NOMO-1 treated with DMSO at 0.1 percent for 48 hours (cell line): ENCODE results near the gene MITF.
A peak's percentile ranks its signal among the peaks of the same experiment; 100 is the strongest.

ENCODE experiments used
- DNase-seq: peaks from one replicate; lab custom pipeline; 2025; ENCODE audit not compliant: unreplicated experiment; lab: John Stamatoyannopoulos, UW

MITF gene

GRCh38 chr3:69753179-69753775, 14.0 kb downstream of the MITF start:
- DNase-seq: no peak

GRCh38 chr3:69755795-69756194, 16.5 kb downstream of the MITF start:
- DNase-seq: no peak

DNA sequence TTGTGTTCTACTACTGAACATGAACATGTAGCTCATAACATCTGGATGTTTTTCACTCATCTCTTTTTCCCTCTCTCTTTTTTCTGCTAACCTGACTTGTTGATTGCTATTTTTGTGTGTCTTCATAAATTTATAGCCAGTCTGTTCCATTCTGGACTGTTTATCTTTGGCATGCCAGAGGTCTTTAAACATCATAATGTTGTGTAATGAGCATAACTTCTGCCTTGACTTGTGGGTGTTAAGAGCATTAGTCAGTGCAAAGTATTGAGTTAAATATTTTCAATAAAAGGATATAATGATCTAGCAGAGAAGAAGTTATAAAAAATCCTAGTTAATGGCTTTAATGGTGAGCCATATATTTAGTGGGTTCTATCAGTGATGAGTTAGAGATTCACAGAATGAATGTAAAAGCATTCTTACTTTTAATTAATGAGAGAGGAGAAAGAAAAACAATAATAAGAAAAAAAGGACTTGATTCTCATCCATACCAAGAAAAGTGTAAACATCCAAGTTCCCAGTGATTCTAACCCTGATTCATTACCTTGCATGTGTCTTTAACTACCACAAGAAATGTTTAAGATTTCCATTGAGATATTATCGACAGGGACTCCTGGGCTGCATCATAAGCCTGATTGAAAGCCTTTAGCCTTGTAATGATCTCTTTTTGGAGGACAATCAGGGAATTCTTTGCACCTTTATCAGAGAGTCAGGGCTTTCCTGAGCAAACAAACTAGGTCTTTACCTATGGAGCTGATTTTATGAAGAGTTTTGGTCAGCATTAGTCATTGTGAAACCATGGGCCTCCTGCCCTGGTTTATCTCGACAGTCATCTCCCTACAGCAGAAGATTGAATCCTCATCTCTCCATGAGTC, 22.9 kb downstream of the MITF start:
- DNase-seq: peak; percentile 29

GRCh38 chr3:69762768-69763229, 23.5 kb downstream of the MITF start:
- DNase-seq: no peak

DNA sequence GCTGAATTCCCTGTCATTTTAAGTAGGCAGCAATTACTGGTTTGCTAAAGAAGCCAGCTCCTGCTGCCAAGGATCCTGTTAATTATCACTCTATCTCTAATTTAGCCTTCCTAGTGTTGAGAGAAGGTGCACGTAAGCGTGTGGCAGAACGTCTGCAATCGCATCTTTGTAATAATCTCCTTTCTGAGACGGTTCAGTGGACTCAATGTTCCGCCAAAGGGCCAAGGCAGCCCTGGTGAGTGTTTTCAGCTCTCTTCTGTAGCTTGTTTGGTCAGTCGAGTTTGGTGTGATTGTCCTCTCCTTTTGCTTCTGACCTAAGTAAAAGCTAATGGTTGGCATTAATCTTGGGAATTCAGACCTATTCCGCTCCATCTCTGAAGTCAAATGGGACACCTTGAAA, 24.2 kb downstream of the MITF start:
- no peak for DNase-seq

- DNase-seq: peak; percentile 83
Observed at GRCh38 chr3:69764121-69764741, 25.0 kb downstream of the MITF start.

DNA sequence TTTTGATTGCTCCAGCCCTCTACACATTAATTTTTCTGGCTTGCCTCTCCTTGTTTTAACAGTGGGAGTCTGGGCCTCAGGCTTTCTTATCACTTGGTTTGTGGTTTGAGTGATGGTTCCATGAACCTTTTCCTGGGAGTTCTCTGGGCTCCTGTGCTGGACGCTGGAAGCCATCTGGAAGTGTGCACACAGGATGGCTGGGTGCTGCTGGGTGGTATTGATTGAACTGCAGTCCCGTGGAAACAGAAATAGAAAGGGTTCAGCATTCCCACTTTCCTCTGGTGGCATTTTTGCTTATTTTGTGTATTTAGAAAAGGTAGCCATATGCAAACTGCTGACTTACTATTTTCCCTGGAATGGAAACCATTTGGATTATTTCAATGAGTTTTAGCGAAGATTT, 25.6 kb downstream of the MITF start:
- DNase-seq: no peak

DNA sequence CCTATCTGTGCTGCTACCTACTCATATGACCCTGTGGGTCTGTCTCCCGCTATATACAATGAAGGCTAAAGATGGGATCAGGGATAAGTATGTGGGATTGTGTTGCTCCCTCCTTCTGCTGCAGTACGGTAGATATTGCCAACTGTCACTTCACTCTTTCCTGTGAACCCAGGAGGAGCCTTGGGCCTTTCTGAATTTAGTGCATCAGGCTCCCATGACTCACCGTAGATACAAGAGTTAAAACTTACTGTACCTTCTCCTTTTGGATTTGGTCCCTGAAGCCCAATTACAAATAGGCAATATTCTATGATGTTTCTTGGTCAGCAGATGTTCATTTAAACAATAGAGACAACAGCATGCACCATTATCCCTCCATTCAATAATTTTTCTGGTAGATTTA, 27.4 kb downstream of the MITF start:
- DNase-seq: no peak

DNA sequence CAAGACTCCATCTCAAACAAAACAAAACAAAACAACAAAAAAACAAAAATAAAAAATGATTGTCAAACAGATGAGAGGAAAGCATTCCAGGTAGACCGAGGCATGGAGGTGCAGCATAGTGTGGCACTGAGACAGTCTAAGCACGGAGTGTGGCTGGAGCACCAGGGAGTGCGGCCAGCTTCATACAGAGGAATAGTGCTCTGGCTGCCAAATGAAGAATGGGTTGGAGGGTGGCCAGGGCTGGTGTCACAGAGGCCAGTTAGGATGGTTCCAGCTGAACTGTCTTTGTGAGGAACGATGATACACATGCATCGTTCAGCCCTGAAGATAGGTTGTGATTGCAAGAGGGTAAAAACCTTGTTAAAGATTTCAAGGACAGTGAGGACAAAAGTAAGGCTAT, 28.3 kb downstream of the MITF start:
- DNase-seq: no peak

- no peak for DNase-seq
Observed at GRCh38 chr3:69768438-69768837, 29.2 kb downstream of the MITF start.

DNA sequence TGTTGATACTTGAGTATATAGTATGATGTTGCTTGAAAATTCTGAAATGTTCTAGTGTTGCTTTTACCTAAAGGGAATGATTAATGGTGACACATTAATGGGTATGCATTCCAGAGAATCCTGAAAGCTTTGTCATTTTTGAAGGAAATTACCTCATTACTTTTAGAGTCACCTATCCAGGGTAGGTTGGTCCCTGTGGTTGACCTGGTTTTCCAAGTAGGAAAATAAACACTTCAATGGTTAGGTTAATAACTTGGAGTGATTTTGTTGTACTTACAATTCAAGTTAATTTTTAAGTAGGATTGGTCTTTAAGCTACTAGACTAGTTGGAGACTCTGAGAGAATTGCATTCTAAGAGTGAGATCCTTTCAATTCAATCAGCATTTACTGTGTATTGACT, 31.0 kb downstream of the MITF start:
- DNase-seq: no peak

DNA sequence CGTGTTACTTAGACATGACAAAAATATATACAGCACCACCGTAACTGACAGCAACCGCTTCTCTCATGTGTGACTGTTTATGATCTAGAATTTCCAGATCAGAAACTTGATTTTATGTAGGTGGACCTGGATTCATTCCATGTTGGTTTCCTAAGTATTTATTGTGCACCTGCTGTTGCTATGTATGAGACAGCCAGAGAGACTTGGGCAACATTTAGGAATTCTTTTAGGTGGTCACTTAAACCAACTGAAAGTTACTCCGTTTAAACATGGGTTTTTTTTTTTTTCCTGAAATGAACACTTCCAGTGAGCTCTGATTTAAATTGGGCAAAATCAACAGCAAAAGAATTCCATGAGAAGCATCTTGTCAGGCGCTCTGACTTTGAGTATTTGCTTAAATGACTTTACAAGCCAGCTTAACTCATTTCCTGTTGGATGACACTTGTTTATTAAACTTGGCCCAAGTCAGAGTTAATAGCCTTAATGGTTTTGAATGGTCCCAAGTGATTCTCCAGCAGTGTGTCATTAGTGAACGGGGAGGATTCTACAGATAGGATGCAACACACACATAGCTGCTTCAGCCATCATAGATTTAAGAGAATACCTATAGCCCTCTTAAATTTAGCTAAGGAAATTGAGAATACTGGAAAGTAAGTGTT, 31.8 kb downstream of the MITF start:
- DNase-seq: no peak

DNA sequence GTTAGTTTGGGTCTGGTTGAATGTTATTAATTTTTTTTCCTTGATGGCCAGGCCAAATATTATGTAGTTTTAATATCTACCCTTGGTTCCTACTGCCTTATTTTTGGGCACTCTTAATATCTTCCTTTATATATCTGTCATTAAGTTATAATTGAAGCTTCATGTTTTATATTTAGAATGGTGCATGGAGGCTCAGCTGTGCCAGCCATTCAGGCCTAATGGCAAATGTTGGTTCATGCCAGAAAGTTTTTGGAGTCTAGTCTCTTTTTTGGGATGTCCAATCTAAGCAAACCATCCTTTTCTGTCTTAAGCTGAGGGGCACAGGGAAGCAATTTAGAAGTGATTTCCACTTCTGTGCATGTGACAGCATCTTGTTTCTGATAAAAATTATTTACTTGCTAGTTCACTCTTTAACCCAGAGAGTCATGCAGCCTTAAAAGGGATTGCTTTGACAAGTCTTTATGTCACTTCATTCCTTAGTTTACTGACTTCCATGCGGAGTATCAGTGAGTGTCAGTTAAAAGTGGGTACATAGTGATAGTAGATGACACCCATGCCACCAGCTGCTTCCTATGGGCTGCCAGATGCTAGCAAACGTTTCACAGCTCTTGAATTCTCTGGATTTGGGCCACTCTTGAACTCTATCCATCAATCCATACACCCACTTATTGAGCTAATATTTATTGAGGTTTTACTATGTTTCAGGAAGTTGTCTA, 33.0 kb downstream of the MITF start:
- DNase-seq: no peak

DNA sequence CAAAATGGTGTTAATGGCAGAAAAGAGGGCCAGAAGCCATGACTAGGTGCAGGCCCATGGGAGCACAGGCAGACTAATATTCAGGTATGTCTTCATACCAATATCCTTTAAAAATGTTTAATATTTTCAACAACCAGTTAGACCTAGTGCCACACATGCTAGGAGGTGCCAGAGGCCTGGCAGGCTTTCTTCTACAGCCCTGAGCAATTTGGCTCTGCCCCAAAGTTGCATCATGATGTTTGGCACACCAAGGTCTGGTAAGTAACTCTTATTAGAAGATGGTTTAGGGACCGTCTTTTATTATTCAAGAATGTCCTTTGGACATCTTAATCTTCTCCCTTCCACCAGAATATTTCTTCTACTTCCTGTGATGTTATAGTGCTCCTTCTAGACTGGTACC, 34.8 kb downstream of the MITF start:
- no peak for DNase-seq

- no peak for DNase-seq
Observed at GRCh38 chr3:69775751-69776150, 36.5 kb downstream of the MITF start.

DNA sequence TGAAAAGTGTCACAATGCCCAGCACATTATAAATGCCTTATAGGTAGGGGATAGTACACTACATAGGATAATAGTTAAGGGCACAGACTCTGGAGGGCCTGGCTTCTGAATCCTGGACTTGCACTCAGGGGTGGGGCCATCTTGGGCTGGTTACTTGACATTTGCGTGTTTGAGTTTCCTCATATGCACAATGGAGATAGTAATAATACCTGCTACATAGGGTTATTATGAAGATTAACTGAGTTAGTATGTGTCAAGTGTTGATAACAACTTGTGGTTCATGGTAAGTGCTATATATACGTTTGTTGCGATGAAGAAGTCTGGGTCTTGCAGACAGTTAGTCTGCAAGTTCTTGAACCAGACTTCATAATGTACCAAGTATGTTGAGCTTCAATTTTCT, 37.0 kb downstream of the MITF start:
- DNase-seq: no peak

- peak; percentile 89 for DNase-seq
Observed at GRCh38 chr3:69776920-69777581, 37.8 kb downstream of the MITF start.

GRCh38 chr3:69777582-69777967, 38.3 kb downstream of the MITF start:
- DNase-seq: no peak

- DNase-seq: no peak
Observed at GRCh38 chr3:69781593-69781992, 42.3 kb downstream of the MITF start.

GRCh38 chr3:69784954-69785514, 45.8 kb downstream of the MITF start:
- peak; percentile 67 for DNase-seq
